ENCODE data around the gene DTNB.

GRCh38 chr2:25356088-25356487 is 317.3 kb downstream of the DTNB start:
- no peak for TF ChIP-seq CTCF (IDR thresholded peaks at IDR 0.05; ENCODE audit: insufficient read depth, low read length)
- no peak for TF ChIP-seq SPI1 (IDR thresholded peaks at IDR 0.05; ENCODE audit: borderline replicate concordance, low read depth)
- TF ChIP-seq POLR2AphosphoS5 (IDR thresholded peaks at IDR 0.05; ENCODE audit: low read depth), result no peak
- TF ChIP-seq REST (IDR thresholded peaks at IDR 0.05; ENCODE audit: insufficient replicate concordance, low read depth), result no peak
- no peak for TF ChIP-seq GABPA (IDR thresholded peaks at IDR 0.05; ENCODE audit: low read depth)
